Dedifferentiated amniotic fluid mesenchymal stem cell (primary cell): ENCODE data around the gene SHISA3.

ENCODE experiments used
- DNase-seq: peaks from one replicate; pipeline ENCODE4 v3.0.0-alpha.2; 2016; ENCODE audit errors: extremely low spot score

SHISA3 gene

DNA sequence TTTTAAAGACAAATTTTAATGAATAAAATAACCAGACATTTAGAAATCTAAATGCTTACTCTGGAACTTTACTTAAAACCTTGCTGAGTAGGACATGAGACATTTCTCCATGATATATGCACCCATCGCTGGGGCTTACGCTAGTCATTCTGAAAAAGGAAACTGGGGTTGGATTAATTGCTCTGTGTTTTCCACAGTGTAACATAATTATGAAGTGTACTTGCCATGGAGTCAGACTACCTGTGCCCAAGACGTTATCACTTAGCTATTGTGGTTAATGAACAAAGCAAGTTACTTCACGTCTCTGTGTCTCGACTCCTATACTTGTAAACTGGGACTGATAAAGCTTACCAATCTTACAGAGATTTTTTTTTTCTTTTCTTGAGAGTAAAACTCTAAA lies 47.8 kb downstream of the SHISA3 start:
- DNase-seq = no peak

DNA sequence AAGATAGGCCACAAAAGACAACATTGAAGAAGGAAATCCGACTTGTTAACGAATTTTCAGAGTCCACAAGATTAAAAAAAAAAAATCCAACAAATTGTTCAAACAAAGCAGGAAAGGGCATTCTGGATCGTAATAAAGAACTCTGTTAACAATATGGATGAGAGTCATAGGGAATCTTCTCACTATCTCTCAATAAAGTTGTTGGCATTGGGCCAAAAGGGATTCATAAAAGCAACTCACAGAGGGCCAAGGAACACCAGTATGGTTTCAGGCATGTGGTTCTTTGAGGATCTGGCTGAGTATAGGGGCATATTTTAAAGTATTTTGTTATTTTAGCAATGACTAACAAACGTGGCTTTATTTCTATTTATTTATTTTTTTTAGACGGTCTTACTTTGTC lies 49.5 kb downstream of the SHISA3 start:
- DNase-seq = no peak
